ENCODE measurements around the gene VAPA. TPM values are rescaled to one million over a fixed set of nuclear protein-coding genes. Genes with fewer than 3 reads are reported as not detected.

The VAPA gene
- total RNA-seq, 1 donor from 2014 or later, result 130 TPM

GRCh38 chr18:9925369-9925768, 11.6 kb downstream of the VAPA start:
- no peak for DNase-seq (ENCODE audit: low spot score in 2 of 2, unreplicated experiment in 2 of 2)
- TF ChIP-seq CTCF (IDR thresholded peaks at IDR 0.05; ENCODE audit: unreplicated experiment), result no peak
- H3K4me3 Mint-ChIP-seq, result no peak overlapping the region
- H3K27ac Mint-ChIP-seq, result no peak overlapping the region
- H3K36me3 Mint-ChIP-seq, result no peaks in the 10 kb centered on the region
- H3K27me3 Mint-ChIP-seq (ENCODE audit: low read depth), result no peaks in the 10 kb centered on the region
- H3K4me1 Mint-ChIP-seq, result peaks cover 39% of the 10 kb centered on the region
- no peaks in the 10 kb centered on the region for H3K9me3 Mint-ChIP-seq

GRCh38 chr18:9925795-9926194, 12.0 kb downstream of the VAPA start:
- H3K27ac Mint-ChIP-seq, result no peak overlapping the region
- H3K9me3 Mint-ChIP-seq, result no peaks in the 10 kb centered on the region
- no peak overlapping the region for H3K4me3 Mint-ChIP-seq
- no peak for TF ChIP-seq CTCF (IDR thresholded peaks at IDR 0.05; ENCODE audit: unreplicated experiment)
- DNase-seq (ENCODE audit: low spot score in 2 of 2, unreplicated experiment in 2 of 2), result no peak
- H3K27me3 Mint-ChIP-seq (ENCODE audit: low read depth), result no peaks in the 10 kb centered on the region
- peaks cover 40% of the 10 kb centered on the region for H3K4me1 Mint-ChIP-seq
- H3K36me3 Mint-ChIP-seq, result no peaks in the 10 kb centered on the region

GRCh38 chr18:9926223-9926894, 12.5 kb downstream of the VAPA start:
- Mint-ChIP-seq H3K27me3 (ENCODE audit: low read depth) (no peaks in the 10 kb centered on the region), H3K9me3 (no peaks in the 10 kb centered on the region), H3K36me3 (no peaks in the 10 kb centered on the region), H3K4me3 (no peak overlapping the region), H3K27ac (no peak overlapping the region), H3K4me1 (peaks cover 44% of the 10 kb centered on the region)
- no peak for TF ChIP-seq CTCF (IDR thresholded peaks at IDR 0.05; ENCODE audit: unreplicated experiment)
- DNase-seq (ENCODE audit: low spot score in 2 of 2, unreplicated experiment in 2 of 2), result no peak

- H3K9me3 Mint-ChIP-seq, result no peaks in the 10 kb centered on the region
- H3K4me1 Mint-ChIP-seq, result peaks cover 48% of the 10 kb centered on the region
- H3K36me3 Mint-ChIP-seq, result no peaks in the 10 kb centered on the region
- H3K27ac Mint-ChIP-seq, result peak overlapping the region; percentile 59
- no peaks in the 10 kb centered on the region for H3K27me3 Mint-ChIP-seq (ENCODE audit: low read depth)
- H3K4me3 Mint-ChIP-seq, result no peak overlapping the region
- no peak for TF ChIP-seq CTCF (IDR thresholded peaks at IDR 0.05; ENCODE audit: unreplicated experiment)
- DNase-seq (ENCODE audit: low spot score in 2 of 2, unreplicated experiment in 2 of 2), result no peak
Observed at GRCh38 chr18:9926977-9927376, 13.2 kb downstream of the VAPA start.

- Mint-ChIP-seq H3K4me3 (no peak overlapping the region), H3K27me3 (ENCODE audit: low read depth) (no peaks in the 10 kb centered on the region), H3K36me3 (peaks cover 2% of the 10 kb centered on the region), H3K9me3 (no peaks in the 10 kb centered on the region), H3K4me1 (peaks cover 53% of the 10 kb centered on the region), H3K27ac (peak overlapping the region; percentile 59)
- no peak for TF ChIP-seq CTCF (IDR thresholded peaks at IDR 0.05; ENCODE audit: unreplicated experiment)
- DNase-seq (ENCODE audit: low spot score in 2 of 2, unreplicated experiment in 2 of 2), result no peak
Observed at GRCh38 chr18:9927392-9928063, 13.7 kb downstream of the VAPA start.

Measured in mesothelial cell of epicardium (in vitro differentiated cells).